Measurements from ENCODE around the gene USP22.

Gene USP22

DNA sequence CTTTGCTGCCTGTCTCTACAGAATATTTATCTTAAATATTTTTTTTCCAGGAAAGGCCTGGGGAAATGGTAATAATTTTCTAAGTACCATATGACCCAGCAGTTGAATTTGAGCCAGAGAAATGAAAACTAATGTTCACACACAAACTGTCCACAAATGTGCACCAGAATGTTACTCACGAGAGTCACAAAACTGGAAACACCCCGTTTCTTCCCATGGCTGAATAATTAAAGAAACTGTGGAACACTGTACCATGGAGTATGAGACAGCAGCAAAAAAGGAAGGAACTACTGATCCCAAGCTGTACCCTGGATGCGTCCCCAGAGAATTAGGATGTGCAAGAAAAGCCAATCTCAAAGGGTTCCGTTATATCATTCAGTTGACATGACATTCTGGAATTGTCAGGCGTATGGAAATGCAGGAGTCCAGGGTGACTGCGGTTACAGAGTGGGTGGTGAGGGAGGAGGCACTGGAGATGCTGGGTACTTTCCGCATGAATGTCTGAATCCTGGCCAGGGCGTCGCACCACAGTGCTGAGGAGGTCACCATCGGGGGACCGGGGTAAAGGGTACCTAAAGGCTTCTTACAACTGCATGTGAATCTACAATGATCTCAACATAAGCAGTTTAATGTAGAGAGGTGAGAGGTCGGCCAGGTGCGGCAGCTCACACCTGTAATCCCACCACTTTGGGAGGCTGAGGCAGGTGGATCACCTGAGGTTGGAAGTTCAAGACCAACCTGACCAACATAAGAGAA is 34.5 kb downstream of the USP22 start:
- Histone ChIP-seq H3K27ac (ENCODE audit: low read depth, low read length) (no peak overlapping the region), H3K36me3 (ENCODE audit: control insufficient read depth, low read length) (peaks cover 100% of the 10 kb centered on the region), H3K4me3 (ENCODE audit: low read length) (no peak overlapping the region), H3K4me1 (ENCODE audit: control insufficient read depth, low read length) (no peaks in the 10 kb centered on the region), H4K20me1 (ENCODE audit: control insufficient read depth, insufficient read depth, low read depth, low read length) (peaks cover 36% of the 10 kb centered on the region), H3K4me2 (ENCODE audit: low read length) (no peak overlapping the region), H3K9me2 (replicated peaks; ENCODE audit: control insufficient read depth, low read length) (no peaks in the 10 kb centered on the region), H3K79me2 (ENCODE audit: control insufficient read depth, low read length) (peaks cover 29% of the 10 kb centered on the region), H3K9me3 (ENCODE audit: control insufficient read depth, insufficient read depth, low read length) (no peaks in the 10 kb centered on the region), H3F3A (ENCODE audit: control insufficient read depth, insufficient read depth) (peaks cover 5% of the 10 kb centered on the region; the same call in 1 of the 2 replicates), H3K27me3 (ENCODE audit: control insufficient read depth, low read length) (no peaks in the 10 kb centered on the region)
- TF ChIP-seq EZH2phosphoT487 (IDR thresholded peaks at IDR 0.05; ENCODE audit: borderline replicate concordance, low read length), result no peak
- TF ChIP-seq, protein P1, sequence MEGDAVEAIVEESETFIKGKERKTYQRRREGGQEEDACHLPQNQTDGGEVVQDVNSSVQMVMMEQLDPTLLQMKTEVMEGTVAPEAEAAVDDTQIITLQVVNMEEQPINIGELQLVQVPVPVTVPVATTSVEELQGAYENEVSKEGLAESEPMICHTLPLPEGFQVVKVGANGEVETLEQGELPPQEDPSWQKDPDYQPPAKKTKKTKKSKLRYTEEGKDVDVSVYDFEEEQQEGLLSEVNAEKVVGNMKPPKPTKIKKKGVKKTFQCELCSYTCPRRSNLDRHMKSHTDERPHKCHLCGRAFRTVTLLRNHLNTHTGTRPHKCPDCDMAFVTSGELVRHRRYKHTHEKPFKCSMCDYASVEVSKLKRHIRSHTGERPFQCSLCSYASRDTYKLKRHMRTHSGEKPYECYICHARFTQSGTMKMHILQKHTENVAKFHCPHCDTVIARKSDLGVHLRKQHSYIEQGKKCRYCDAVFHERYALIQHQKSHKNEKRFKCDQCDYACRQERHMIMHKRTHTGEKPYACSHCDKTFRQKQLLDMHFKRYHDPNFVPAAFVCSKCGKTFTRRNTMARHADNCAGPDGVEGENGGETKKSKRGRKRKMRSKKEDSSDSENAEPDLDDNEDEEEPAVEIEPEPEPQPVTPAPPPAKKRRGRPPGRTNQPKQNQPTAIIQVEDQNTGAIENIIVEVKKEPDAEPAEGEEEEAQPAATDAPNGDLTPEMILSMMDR (IDR thresholded peaks at IDR 0.05; ENCODE audit: low read depth, low read length, poor library complexity, severe bottlenecking), result no peak

DNA sequence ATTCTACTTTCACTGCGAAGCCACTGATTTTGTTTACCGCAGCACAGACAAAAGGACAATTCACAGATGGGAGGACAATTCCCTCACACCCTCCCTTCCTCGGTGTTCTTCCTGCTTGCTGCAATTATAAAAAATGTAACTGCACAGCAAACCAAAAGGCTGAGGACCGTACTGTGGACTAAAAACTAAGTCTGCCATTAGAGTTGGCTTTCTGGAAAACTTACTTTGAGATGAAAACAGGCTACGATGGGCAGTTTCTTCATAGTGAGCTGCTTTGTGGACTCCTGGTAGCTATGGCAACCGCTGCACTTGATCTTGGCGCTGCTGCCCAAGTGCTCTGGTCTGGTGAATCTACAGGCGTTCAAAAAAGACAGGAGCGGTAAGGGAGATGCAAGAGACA is 35.2 kb downstream of the USP22 start:
- Histone ChIP-seq H3K4me1 (ENCODE audit: control insufficient read depth, low read length) (no peaks in the 10 kb centered on the region), H3F3A (ENCODE audit: control insufficient read depth, insufficient read depth) (peaks cover 5% of the 10 kb centered on the region; the same call in 1 of the 2 replicates), H3K79me2 (ENCODE audit: control insufficient read depth, low read length) (peaks cover 22% of the 10 kb centered on the region), H3K9me3 (ENCODE audit: control insufficient read depth, insufficient read depth, low read length) (no peaks in the 10 kb centered on the region), H3K4me3 (ENCODE audit: low read length) (no peak overlapping the region), H3K4me2 (ENCODE audit: low read length) (no peak overlapping the region), H3K27me3 (ENCODE audit: control insufficient read depth, low read length) (no peaks in the 10 kb centered on the region), H3K27ac (ENCODE audit: low read depth, low read length) (no peak overlapping the region), H3K9me2 (replicated peaks; ENCODE audit: control insufficient read depth, low read length) (no peaks in the 10 kb centered on the region), H4K20me1 (ENCODE audit: control insufficient read depth, insufficient read depth, low read depth, low read length) (peaks cover 33% of the 10 kb centered on the region), H3K36me3 (ENCODE audit: control insufficient read depth, low read length) (peaks cover 100% of the 10 kb centered on the region)
- TF ChIP-seq, protein P1 (IDR thresholded peaks at IDR 0.05; ENCODE audit: low read depth, low read length, poor library complexity, severe bottlenecking), result no peak
- no peak for TF ChIP-seq EZH2phosphoT487 (IDR thresholded peaks at IDR 0.05; ENCODE audit: borderline replicate concordance, low read length)

DNA sequence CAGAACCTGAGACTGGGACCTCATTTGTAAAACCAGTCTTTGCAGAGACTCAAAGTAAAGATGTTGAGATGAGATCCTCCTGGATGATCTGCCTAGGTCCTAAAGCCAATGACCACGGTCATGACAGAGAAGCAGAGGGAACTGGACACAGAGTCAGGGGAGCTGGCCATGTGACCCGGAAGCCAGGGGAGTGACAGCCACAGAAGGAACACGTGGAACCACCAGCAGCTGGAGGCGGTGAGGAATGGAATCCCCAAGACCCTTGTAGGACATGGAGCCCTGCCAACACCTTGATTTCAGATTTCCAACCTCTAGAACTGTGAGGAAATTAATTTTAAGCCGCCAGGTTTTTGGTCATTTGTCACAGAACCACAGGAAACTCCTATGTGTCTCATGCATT is 37.0 kb downstream of the USP22 start:
- no peaks in the 10 kb centered on the region for H3K9me2 ChIP-seq (replicated peaks; ENCODE audit: control insufficient read depth, low read length)
- H3K79me2 ChIP-seq (ENCODE audit: control insufficient read depth, low read length), result peaks cover 9% of the 10 kb centered on the region
- H3K27ac ChIP-seq (ENCODE audit: low read depth, low read length), result no peak overlapping the region
- H3K4me3 ChIP-seq (ENCODE audit: low read length), result no peak overlapping the region
- peaks cover 31% of the 10 kb centered on the region for H4K20me1 ChIP-seq (ENCODE audit: control insufficient read depth, insufficient read depth, low read depth, low read length)
- H3F3A ChIP-seq (ENCODE audit: control insufficient read depth, insufficient read depth), result peaks cover 22% of the 10 kb centered on the region
- no peak overlapping the region for H3K4me2 ChIP-seq (ENCODE audit: low read length)
- H3K9me3 ChIP-seq (ENCODE audit: control insufficient read depth, insufficient read depth, low read length), result no peaks in the 10 kb centered on the region
- peaks cover 100% of the 10 kb centered on the region for H3K36me3 ChIP-seq (ENCODE audit: control insufficient read depth, low read length)
- no peak for TF ChIP-seq EZH2phosphoT487 (IDR thresholded peaks at IDR 0.05; ENCODE audit: borderline replicate concordance, low read length)
- TF ChIP-seq, protein P1 (IDR thresholded peaks at IDR 0.05; ENCODE audit: low read depth, low read length, poor library complexity, severe bottlenecking), result no peak
- H3K27me3 ChIP-seq (ENCODE audit: control insufficient read depth, low read length), result no peaks in the 10 kb centered on the region
- no peaks in the 10 kb centered on the region for H3K4me1 ChIP-seq (ENCODE audit: control insufficient read depth, low read length)

All from DOHH2 (cell line).